IMR-90 (cell line): Measurements from ENCODE around the gene NUDT1. TPM values are rescaled to one million over a fixed set of nuclear protein-coding genes. Genes with fewer than 3 reads are reported as not detected.

Source experiments
- ATAC-seq: fragments of 200-7000 bp; cut with Tn5 transposase; 2 replicates; pipeline ENCODE4 v1.9.1; 2020; ENCODE audit warnings: low read depth, mild to moderate bottlenecking, moderate library complexity
- BruUV-seq: library from RNA; stranded (reverse); fragments of 400-500 nt; replicated peaks from 2 replicates; lab custom pipeline; 2021; lab: Mats Ljungman, UMichigan
- CTCF ChIA-PET: fragments of 300-600 bp; formaldehyde crosslinking; extraction: SDS; loops from one replicate; lab custom pipeline; 2021; ENCODE audit warnings: antibody characterized with exemption; lab: Yijun Ruan, JAX
- POLR2A ChIA-PET: fragments of 300-600 bp; sonication (Branson Sonifier 250); formaldehyde crosslinking; loops from one replicate; lab custom pipeline; 2022; ENCODE audit warnings: antibody characterized with exemption; ENCODE audit not compliant: unreplicated experiment; lab: Charles Lee
- DNase-seq: peaks from one replicate; pipeline ENCODE4 v3.0.0; 2013
- H2AFZ ChIP-seq: replicated peaks from 2 replicates; pipeline ENCODE3; 2013; ENCODE audit warnings: low read length, mild to moderate bottlenecking; ENCODE audit not compliant: poor library complexity
- H2AK5ac ChIP-seq: 2 replicates; pipeline ENCODE4 v1.6.1; 2013; ENCODE audit warnings: low read depth, low read length, inconsistent platforms
- H2AK9ac ChIP-seq: replicated peaks from 2 replicates; pipeline ENCODE3; 2013; ENCODE audit warnings: mild to moderate bottlenecking, low read depth, low read length, moderate library complexity; ENCODE audit not compliant: poor library complexity
- H2BK120ac ChIP-seq: 2 replicates; pipeline ENCODE4 v1.6.1; 2013; ENCODE audit warnings: low read depth, low read length, inconsistent platforms
- H2BK15ac ChIP-seq: 3 replicates; pipeline ENCODE4 v1.6.1; 2013; ENCODE audit warnings: low read depth, low read length, inconsistent platforms
- H2BK20ac ChIP-seq: 2 replicates; pipeline ENCODE4 v1.6.1; 2013; ENCODE audit warnings: low read depth, mild to moderate bottlenecking, inconsistent platforms, low read length, moderate library complexity
- H2BK5ac ChIP-seq: 2 replicates; pipeline ENCODE4 v1.6.1; 2013; ENCODE audit warnings: mild to moderate bottlenecking, low read depth, low read length, inconsistent platforms; ENCODE audit not compliant: poor library complexity, severe bottlenecking
- H3K14ac ChIP-seq: replicated peaks from 2 replicates; pipeline ENCODE4 v1.6.1; 2013; ENCODE audit warnings: low read depth, low read length, inconsistent platforms
- H3K18ac ChIP-seq: 2 replicates; pipeline ENCODE4 v1.6.1; 2013; ENCODE audit warnings: low read depth, low read length, control low read depth
- H3K23ac ChIP-seq: 2 replicates; pipeline ENCODE4 v1.6.1; 2013; ENCODE audit warnings: low read depth, low read length, inconsistent platforms
- H3K27ac ChIP-seq: 2 replicates; pipeline ENCODE4 v1.5.1; 2013; ENCODE audit warnings: mild to moderate bottlenecking, control low read depth, low read length; ENCODE audit not compliant: insufficient read depth
- H3K27me3 ChIP-seq: 2 replicates; pipeline ENCODE4 v1.6.1; 2013; ENCODE audit warnings: low read length; ENCODE audit not compliant: control insufficient read depth, insufficient read depth
- H3K36me3 ChIP-seq: 2 replicates; pipeline ENCODE4 v1.6.1; 2013; ENCODE audit warnings: low read length, mixed read lengths; ENCODE audit not compliant: control insufficient read depth, insufficient read depth
- H3K4ac ChIP-seq: 2 replicates; pipeline ENCODE4 v1.6.1; 2013; ENCODE audit warnings: low read depth, low read length, inconsistent platforms
- H3K4me1 ChIP-seq: 2 replicates; pipeline ENCODE4 v1.6.1; 2013; ENCODE audit warnings: low read length, mixed read lengths; ENCODE audit not compliant: control insufficient read depth, insufficient read depth
- H3K4me2 ChIP-seq: 2 replicates; pipeline ENCODE4 v1.6.1; 2013; ENCODE audit warnings: low read depth, mild to moderate bottlenecking, control low read depth, low read length, moderate library complexity
- H3K4me3 ChIP-seq: 2 replicates; pipeline ENCODE4 v1.5.1; 2013; ENCODE audit warnings: low read depth, mild to moderate bottlenecking, control low read depth, low read length, moderate library complexity; ENCODE audit not compliant: insufficient read depth
- H3K56ac ChIP-seq: 2 replicates; pipeline ENCODE4 v1.6.1; 2013; ENCODE audit warnings: low read length, inconsistent platforms; ENCODE audit not compliant: insufficient read depth; ENCODE audit errors: extremely low read depth
- H3K79me1 ChIP-seq, 2 experiments: 2 replicates each; pipeline ENCODE4 v1.6.1; 2013; ENCODE audit warnings: low read length in 2 of 2, inconsistent platforms in 1 of 2, low read depth in 1 of 2
- H3K9ac ChIP-seq: 2 replicates; pipeline ENCODE4 v1.6.1; 2013; ENCODE audit warnings: low read depth, low read length, control low read depth
- H3K9me1 ChIP-seq: 2 replicates; pipeline ENCODE4 v1.6.1; 2013; ENCODE audit warnings: low read length, inconsistent platforms; ENCODE audit not compliant: insufficient read depth
- H3K9me3 ChIP-seq: 2 replicates; pipeline ENCODE4 v1.6.1; 2013; ENCODE audit warnings: low read length; ENCODE audit not compliant: control insufficient read depth, insufficient read depth
- H4K20me1 ChIP-seq: 2 replicates; pipeline ENCODE4 v1.6.1; 2013; ENCODE audit warnings: low read length, inconsistent platforms; ENCODE audit not compliant: insufficient read depth
- H4K5ac ChIP-seq: 2 replicates; pipeline ENCODE4 v1.6.1; 2013; ENCODE audit warnings: mild to moderate bottlenecking, low read depth, low read length, control low read depth
- H4K8ac ChIP-seq, 2 experiments: 2 replicates each; pipeline ENCODE4 v1.6.1; 2013; ENCODE audit warnings: low read depth in 2 of 2, low read length in 2 of 2, control low read depth in 1 of 2, inconsistent platforms in 1 of 2
- H4K91ac ChIP-seq: 2 replicates; pipeline ENCODE4 v1.6.1; 2013; ENCODE audit warnings: low read depth, low read length, inconsistent platforms; ENCODE audit not compliant: insufficient read depth
- CHD1 ChIP-seq: IDR thresholded peaks from 2 replicates; pipeline ENCODE4 v1.6.1; 2012; ENCODE audit warnings: low read depth, low read length, improper control_type of control experiment
- FOS ChIP-seq: fragments of 150-350 bp; IDR thresholded peaks from 2 replicates; pipeline ENCODE4 v1.6.1; 2016; ENCODE audit warnings: low read depth, low read length
- NFE2L2 ChIP-seq: fragments of 150-350 bp; IDR thresholded peaks from 2 replicates; pipeline ENCODE4 v1.6.1; 2016; ENCODE audit warnings: low read depth, mild to moderate bottlenecking, low read length
- RAD21 ChIP-seq: IDR thresholded peaks from 2 replicates; pipeline ENCODE4 v1.6.1; 2012; ENCODE audit warnings: low read length, improper control_type of control experiment
- WGBS, 2 experiments: methylation state at CpG; one replicate each; pipeline versions ENCODE4 v1.1.5 to v1.1.7; 2013; ENCODE audit warnings: missing lambda C conversion rate in 2 of 2; ENCODE audit not compliant: insufficient read length in 1 of 2; ENCODE audit errors: extremely low coverage in 2 of 2; 5-methylcytosine and 5-hydroxymethylcytosine counted together
- dilution Hi-C: fragments of 300-500 bp; cut with HindIII; formaldehyde crosslinking; loops from one replicate; pipeline ENCODE4 v1.14.3; 2018; ENCODE audit warnings: low sequenced_read_pairs; ENCODE audit not compliant: unreplicated experiment
- in situ Hi-C: fragments of 300-500 bp; cut with MboI; formaldehyde crosslinking; loops from 3 replicates; pipeline ENCODE4 v1.14.3; 2019; ENCODE audit warnings: low sequenced_read_pairs, inconsistent platforms, mixed read lengths
- intact Hi-C: fragments of 100-400 bp; cut with micrococcal nuclease; formaldehyde crosslinking; loops from 2 replicates; pipeline ENCODE4 v1.10.0; 2022
- polyA plus RNA-seq, 3 experiments: library from polyadenylated mRNA; depleted of rRNA; stranded (reverse); fragments of >200 nt; gene quantifications; 2 replicates each; pipeline ENCODE4 v1.2.3, GENCODE V29; 2012; ENCODE audit warnings: low replicate concordance in 1 of 3
- total RNA-seq: library from RNA; depleted of rRNA; stranded (reverse); fragments of >200 nt; gene quantifications from 2 replicates; pipeline ENCODE4 v1.2.3, GENCODE V29; 2012
- TF ChIP-seq, protein P1 (sequence below): conservative IDR thresholded peaks from 2 replicates; pipeline ENCODE4 v1.5.1; 2012; ENCODE audit warnings: mild to moderate bottlenecking, low read depth, low read length, improper control_type of control experiment
- TF ChIP-seq, protein P2 (sequence below): fragments of 150-350 bp; IDR thresholded peaks from 2 replicates; pipeline ENCODE4 v1.6.1; 2017; ENCODE audit warnings: mild to moderate bottlenecking, antibody characterized with exemption, low read length, low read depth

The NUDT1 gene
- total and polyA plus RNA-seq, 2 of the 4 experiments (the other 2 are of a cell fraction) = 33.4 to 49.1 TPM

DNA sequence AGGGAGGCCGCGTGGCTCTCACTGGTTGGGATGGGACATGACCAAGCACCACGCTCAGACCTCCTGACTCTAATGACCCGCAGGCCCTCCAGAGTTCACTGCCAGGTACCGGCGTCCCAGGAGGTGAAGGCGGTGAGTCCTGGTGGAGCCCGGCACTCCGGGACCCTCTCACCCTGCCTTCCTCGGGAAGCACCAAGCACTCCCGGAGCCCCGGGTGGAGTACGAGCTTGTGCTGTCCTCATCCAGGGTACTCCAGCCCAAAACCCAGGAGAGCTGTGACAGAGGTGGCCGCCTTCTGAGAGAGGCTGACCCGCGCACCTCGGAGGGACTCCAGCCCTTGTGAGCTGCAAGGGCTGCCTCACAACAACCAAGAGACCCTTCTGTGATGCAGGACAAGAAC, 18.7 kb upstream of the NUDT1 start:
- H2BK20ac ChIP-seq = no peak overlapping the region
- no peak overlapping the region for H3K14ac ChIP-seq
- no peak overlapping the region for H3K9ac ChIP-seq
- no peaks in the 10 kb centered on the region for H3K9me1 ChIP-seq
- no peak overlapping the region for H2BK15ac ChIP-seq
- H4K20me1 ChIP-seq = peaks cover 3% of the 10 kb centered on the region
- in situ Hi-C loops (no loop called here), intact Hi-C loops (no loop called here), dilution Hi-C loops (no loop called here)
- no peak overlapping the region for H2BK120ac ChIP-seq
- H4K5ac ChIP-seq = no peak overlapping the region
- BruUV-seq = no TSS peak
- H3K27ac ChIP-seq = no peak overlapping the region
- H2AK9ac ChIP-seq = no peak overlapping the region
- H3K4me1 ChIP-seq = no peaks in the 10 kb centered on the region
- H3K27me3 ChIP-seq = no peaks in the 10 kb centered on the region
- no peak overlapping the region for H3K18ac ChIP-seq
- H2AFZ ChIP-seq = no peak overlapping the region
- WGBS, 2 experiments = 89% methylated on average over 11 of the region's 17 CpGs; no CpG with 5 or more reads in 1 of the 2 experiments
- H3K56ac ChIP-seq = no peak overlapping the region
- ChIA-PET POLR2A (no interaction called here), CTCF (no interaction called here)
- no peaks in the 10 kb centered on the region for H3K9me3 ChIP-seq
- no peak overlapping the region for H2BK5ac ChIP-seq
- H4K8ac ChIP-seq = no peak overlapping the region
- H3K4ac ChIP-seq = no peak overlapping the region
- ATAC-seq (no peak), DNase-seq (no peak)
- H3K4me3 ChIP-seq = no peak overlapping the region
- no peak overlapping the region for H3K23ac ChIP-seq
- H3K4me2 ChIP-seq = no peak overlapping the region
- H3K79me1 ChIP-seq = peaks cover 8 to 30% of the 10 kb centered on the region in 2 experiments; a peak in 3 of 4 replicates
- H4K91ac ChIP-seq = no peak overlapping the region
- no peak overlapping the region for H2AK5ac ChIP-seq
- peaks cover 54% of the 10 kb centered on the region for H3K36me3 ChIP-seq
- TF ChIP-seq RAD21 (no peak), NFE2L2 (no peak), FOS (no peak), CHD1 (no peak)
- TF ChIP-seq, protein P1, sequence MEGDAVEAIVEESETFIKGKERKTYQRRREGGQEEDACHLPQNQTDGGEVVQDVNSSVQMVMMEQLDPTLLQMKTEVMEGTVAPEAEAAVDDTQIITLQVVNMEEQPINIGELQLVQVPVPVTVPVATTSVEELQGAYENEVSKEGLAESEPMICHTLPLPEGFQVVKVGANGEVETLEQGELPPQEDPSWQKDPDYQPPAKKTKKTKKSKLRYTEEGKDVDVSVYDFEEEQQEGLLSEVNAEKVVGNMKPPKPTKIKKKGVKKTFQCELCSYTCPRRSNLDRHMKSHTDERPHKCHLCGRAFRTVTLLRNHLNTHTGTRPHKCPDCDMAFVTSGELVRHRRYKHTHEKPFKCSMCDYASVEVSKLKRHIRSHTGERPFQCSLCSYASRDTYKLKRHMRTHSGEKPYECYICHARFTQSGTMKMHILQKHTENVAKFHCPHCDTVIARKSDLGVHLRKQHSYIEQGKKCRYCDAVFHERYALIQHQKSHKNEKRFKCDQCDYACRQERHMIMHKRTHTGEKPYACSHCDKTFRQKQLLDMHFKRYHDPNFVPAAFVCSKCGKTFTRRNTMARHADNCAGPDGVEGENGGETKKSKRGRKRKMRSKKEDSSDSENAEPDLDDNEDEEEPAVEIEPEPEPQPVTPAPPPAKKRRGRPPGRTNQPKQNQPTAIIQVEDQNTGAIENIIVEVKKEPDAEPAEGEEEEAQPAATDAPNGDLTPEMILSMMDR = no peak
- TF ChIP-seq, protein P2, sequence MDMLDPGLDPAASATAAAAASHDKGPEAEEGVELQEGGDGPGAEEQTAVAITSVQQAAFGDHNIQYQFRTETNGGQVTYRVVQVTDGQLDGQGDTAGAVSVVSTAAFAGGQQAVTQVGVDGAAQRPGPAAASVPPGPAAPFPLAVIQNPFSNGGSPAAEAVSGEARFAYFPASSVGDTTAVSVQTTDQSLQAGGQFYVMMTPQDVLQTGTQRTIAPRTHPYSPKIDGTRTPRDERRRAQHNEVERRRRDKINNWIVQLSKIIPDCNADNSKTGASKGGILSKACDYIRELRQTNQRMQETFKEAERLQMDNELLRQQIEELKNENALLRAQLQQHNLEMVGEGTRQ = no peak
